Large intestine (tissue), 3 donors: ENCODE results near the gene SLC5A2. TPM values are rescaled to one million over a fixed set of nuclear protein-coding genes. Genes with fewer than 3 reads are reported as not detected.
A peak's percentile ranks its signal among the peaks of the same experiment; 100 is the strongest.

Experiments
- DNase-seq, 2 donors: peaks; one replicate each; pipeline versions ENCODE4 v3.0.0 to v3.0.0-alpha.2; 2013
- H3K27ac ChIP-seq: one replicate; pipeline ENCODE4 v1.5.1; 2013; ENCODE audit warnings: low read length
- H3K27me3 ChIP-seq: 2 replicates; pipeline ENCODE4 v1.6.1; 2013; ENCODE audit warnings: low read length; ENCODE audit not compliant: control insufficient read depth, insufficient read depth
- H3K36me3 ChIP-seq: 2 replicates; pipeline ENCODE4 v1.6.1; 2013; ENCODE audit warnings: low read length; ENCODE audit not compliant: control insufficient read depth, insufficient read depth
- H3K4me1 ChIP-seq: one replicate; pipeline ENCODE4 v1.6.1; 2013; ENCODE audit warnings: low read length; ENCODE audit not compliant: control insufficient read depth, insufficient read depth
- H3K4me3 ChIP-seq: one replicate; pipeline ENCODE4 v1.5.1; 2013; ENCODE audit warnings: low read length
- H3K9me3 ChIP-seq: one replicate; pipeline ENCODE4 v1.6.1; 2013; ENCODE audit warnings: mild to moderate bottlenecking, low read depth, low read length, moderate library complexity; ENCODE audit not compliant: control insufficient read depth
- WGBS: methylation state at CpG from one replicate; pipeline ENCODE4 v1.1.5; 2013; ENCODE audit warnings: low lambda C conversion rate; ENCODE audit not compliant: insufficient coverage; 5-methylcytosine and 5-hydroxymethylcytosine counted together
- polyA plus RNA-seq: library from polyadenylated mRNA; unstranded; fragments of 120-200 nt; gene quantifications from one replicate; pipeline ENCODE4 v1.2.1, GENCODE V29; 2013

SLC5A2 gene
- polyA plus RNA-seq, 1 donor, result 7.3 TPM

GRCh38 chr16:31459687-31460581 is 23.0 kb upstream of the SLC5A2 start:
- Histone ChIP-seq H3K4me1 (peaks cover 22% of the 10 kb centered on the region), H3K9me3 (no peaks in the 10 kb centered on the region), H3K36me3 (peaks cover 39% of the 10 kb centered on the region), H3K4me3 (peak overlapping the region; percentile 67), H3K27ac (peak overlapping the region; percentile 95), H3K27me3 (no peaks in the 10 kb centered on the region)
- 20% methylated on average over 1 of the region's 61 CpGs for WGBS
- peak; percentile 99 to 100 for DNase-seq

DNA sequence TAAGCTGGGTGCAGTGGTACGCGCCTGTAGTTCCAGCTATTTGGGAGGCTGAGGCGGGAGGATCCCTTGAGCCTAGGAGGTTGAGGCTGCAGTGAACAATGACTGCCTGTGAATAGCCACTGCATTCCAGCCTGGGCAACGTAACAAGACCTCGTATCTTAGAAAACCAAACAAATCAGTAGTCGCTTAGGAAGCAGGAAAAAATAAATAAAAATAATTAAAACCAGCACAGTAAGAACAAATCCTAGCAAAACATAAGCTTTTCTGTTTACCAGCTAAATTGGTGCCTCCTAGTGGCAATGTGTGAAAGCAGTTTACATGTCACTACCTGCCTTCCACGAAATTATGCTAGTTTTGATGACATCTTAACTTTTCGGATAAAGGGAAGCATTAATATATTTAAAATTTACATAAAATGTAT is 22.3 kb upstream of the SLC5A2 start:
- H3K27me3 ChIP-seq, result no peaks in the 10 kb centered on the region
- H3K4me3 ChIP-seq, result peak overlapping the region; percentile 49
- H3K27ac ChIP-seq, result peak overlapping the region; percentile 95
- 60% methylated on average over 4 of the region's 8 CpGs for WGBS
- DNase-seq, result peak in 1 of 2 donors; percentile 32
- H3K9me3 ChIP-seq, result no peaks in the 10 kb centered on the region
- H3K4me1 ChIP-seq, result peaks cover 22% of the 10 kb centered on the region
- peaks cover 40% of the 10 kb centered on the region for H3K36me3 ChIP-seq

GRCh38 chr16:31461201-31461920 is 21.6 kb upstream of the SLC5A2 start:
- DNase-seq, result no peak
- Histone ChIP-seq H3K4me3 (no peak overlapping the region), H3K36me3 (peaks cover 47% of the 10 kb centered on the region), H3K27me3 (no peaks in the 10 kb centered on the region), H3K27ac (no peak overlapping the region), H3K4me1 (peaks cover 22% of the 10 kb centered on the region), H3K9me3 (no peaks in the 10 kb centered on the region)
- WGBS, result 83% methylated on average over 1 of the region's 10 CpGs

- DNase-seq, result no peak
- H3K27me3 ChIP-seq, result no peaks in the 10 kb centered on the region
- no peaks in the 10 kb centered on the region for H3K9me3 ChIP-seq
- H3K4me3 ChIP-seq, result no peak overlapping the region
- WGBS, result no CpG with 5 or more reads among the region's 35 CpGs
- peaks cover 14% of the 10 kb centered on the region for H3K4me1 ChIP-seq
- peaks cover 43% of the 10 kb centered on the region for H3K36me3 ChIP-seq
- H3K27ac ChIP-seq, result no peak overlapping the region
These were observed 20.8 kb upstream of the SLC5A2 start for GRCh38 chr16:31461921-31462804.

- WGBS, result no CpG with 5 or more reads among the region's 36 CpGs
- Histone ChIP-seq H3K36me3 (peaks cover 45% of the 10 kb centered on the region), H3K27me3 (no peaks in the 10 kb centered on the region), H3K4me1 (peaks cover 5% of the 10 kb centered on the region), H3K9me3 (no peaks in the 10 kb centered on the region), H3K4me3 (no peak overlapping the region), H3K27ac (no peak overlapping the region)
- no peak for DNase-seq
These were observed 18.6 kb upstream of the SLC5A2 start for GRCh38 chr16:31464348-31464769.

GRCh38 chr16:31464781-31465260 is 18.1 kb upstream of the SLC5A2 start:
- peaks cover 5% of the 10 kb centered on the region for H3K4me1 ChIP-seq
- H3K9me3 ChIP-seq, result no peaks in the 10 kb centered on the region
- WGBS, result no CpG with 5 or more reads among the region's 17 CpGs
- H3K27me3 ChIP-seq, result no peaks in the 10 kb centered on the region
- H3K4me3 ChIP-seq, result no peak overlapping the region
- DNase-seq, result no peak
- peaks cover 45% of the 10 kb centered on the region for H3K36me3 ChIP-seq
- no peak overlapping the region for H3K27ac ChIP-seq

- DNase-seq, result no peak
- H3K36me3 ChIP-seq, result peaks cover 45% of the 10 kb centered on the region
- no CpG with 5 or more reads among the region's 20 CpGs for WGBS
These were observed 17.0 kb upstream of the SLC5A2 start for GRCh38 chr16:31465788-31466370.

GRCh38 chr16:31466381-31466841 is 16.5 kb upstream of the SLC5A2 start:
- no peak for DNase-seq
- no CpG with 5 or more reads among the region's 18 CpGs for WGBS
- Histone ChIP-seq H3K27me3 (no peaks in the 10 kb centered on the region), H3K4me1 (peaks cover 5% of the 10 kb centered on the region), H3K27ac (no peak overlapping the region), H3K9me3 (no peaks in the 10 kb centered on the region), H3K4me3 (no peak overlapping the region), H3K36me3 (peaks cover 45% of the 10 kb centered on the region)

More at GRCh38 chr16:31465788-31466370, 17.0 kb upstream of the SLC5A2 start:
- Histone ChIP-seq H3K27me3 (no peaks in the 10 kb centered on the region), H3K4me3 (no peak overlapping the region), H3K9me3 (no peaks in the 10 kb centered on the region), H3K4me1 (no peaks in the 10 kb centered on the region), H3K27ac (no peak overlapping the region)

DNA sequence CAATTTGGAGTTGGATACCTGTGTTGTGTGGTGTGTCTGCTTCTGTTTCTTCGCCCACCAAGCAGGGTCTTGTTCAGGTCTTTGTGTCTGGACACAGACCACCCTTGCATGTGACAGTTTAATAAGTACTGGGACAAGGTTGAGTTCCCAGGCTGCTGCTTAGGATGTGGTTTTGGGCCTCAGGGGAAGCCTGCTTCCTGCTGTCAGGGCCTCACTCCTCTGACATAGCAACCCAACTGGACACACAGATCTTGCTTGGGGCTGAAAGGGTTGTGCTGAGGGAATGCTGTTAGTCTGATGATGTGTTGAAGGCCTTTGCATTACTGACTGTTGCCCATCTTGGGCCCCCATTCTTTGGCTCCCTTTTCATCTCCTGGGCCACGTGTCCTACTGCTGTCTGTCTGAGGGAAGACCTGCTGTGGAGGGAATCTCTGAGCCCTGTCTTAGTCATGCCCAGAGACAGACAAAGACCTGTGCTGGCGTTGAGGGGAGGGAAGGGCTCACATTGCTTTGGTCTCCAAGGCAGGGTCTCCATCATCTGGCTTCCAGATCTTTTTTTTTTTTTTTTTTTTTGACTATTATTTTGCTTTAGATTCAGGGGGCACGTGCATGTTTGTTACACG is 15.7 kb upstream of the SLC5A2 start:
- no peak for DNase-seq
- no CpG with 5 or more reads among the region's 5 CpGs for WGBS
- no peaks in the 10 kb centered on the region for H3K9me3 ChIP-seq
- H3K27me3 ChIP-seq, result no peaks in the 10 kb centered on the region
- no peak overlapping the region for H3K27ac ChIP-seq
- H3K4me1 ChIP-seq, result peaks cover 7% of the 10 kb centered on the region
- peaks cover 38% of the 10 kb centered on the region for H3K36me3 ChIP-seq
- no peak overlapping the region for H3K4me3 ChIP-seq
